ENCODE measurements around the gene ZFHX3. TPM values are rescaled to one million over a fixed set of nuclear protein-coding genes. Genes with fewer than 3 reads are reported as not detected.

The ZFHX3 gene
- polyA plus RNA-seq, 1 donor (not counting 4 experiments of a cell fraction or from before 2014, with no cell fraction given): 1.2 TPM

DNA sequence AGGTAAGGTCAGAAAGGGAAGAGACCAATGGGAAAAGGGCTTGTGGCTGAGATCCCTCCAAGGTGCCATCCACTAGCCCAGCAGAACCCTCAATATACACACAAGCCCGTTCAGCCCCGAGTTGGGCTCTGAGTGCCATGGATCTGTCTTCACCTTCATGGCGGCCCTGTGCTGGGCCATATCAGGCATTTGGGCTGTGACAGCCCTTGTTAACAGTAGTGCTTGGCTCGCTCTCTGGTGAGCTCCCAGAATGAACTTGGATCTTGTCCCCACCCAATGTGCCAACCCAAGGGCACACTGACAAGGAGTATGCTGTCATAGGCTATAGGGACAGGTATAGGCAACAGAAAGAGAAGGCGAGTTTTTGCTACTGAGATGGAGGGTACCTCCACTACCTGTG, 182.7 kb downstream of the ZFHX3 start:
- Histone ChIP-seq H3K79me2 (ENCODE audit: control insufficient read depth, insufficient read depth, low read length) (no peaks in the 10 kb centered on the region), H3K36me3 (ENCODE audit: control insufficient read depth in 2 of 2, extremely low read depth in 1 of 2, insufficient read depth in 2 of 2, low read length in 2 of 2) (no peaks in the 10 kb centered on the region), H3K27me3 (ENCODE audit: control insufficient read depth, extremely low read depth, insufficient read depth, low read length) (no peaks in the 10 kb centered on the region), H3K9me3 (ENCODE audit: control insufficient read depth, low read depth, low read length) (no peaks in the 10 kb centered on the region), H3K9me1 (ENCODE audit: control insufficient read depth, extremely low read depth, insufficient read depth, low read length) (no peaks in the 10 kb centered on the region), H3K4me3 (ENCODE audit: control insufficient read depth in 2 of 3, extremely low read depth in 1 of 3, insufficient read depth in 2 of 3, low read depth in 1 of 3, low read length in 3 of 3) (no peak overlapping the region), H3K4me1 (ENCODE audit: control insufficient read depth, extremely low read depth, insufficient read depth, low read length) (no peaks in the 10 kb centered on the region), H3K4me2 (ENCODE audit: control insufficient read depth, extremely low read depth, insufficient read depth, low read depth, low read length) (no peak overlapping the region), H4K20me1 (ENCODE audit: control insufficient read depth, extremely low read depth, insufficient read depth, low read length) (no peaks in the 10 kb centered on the region), H3K9ac (ENCODE audit: control insufficient read depth, extremely low read depth, insufficient read depth, low read length) (no peak overlapping the region), H3K27ac (ENCODE audit: control insufficient read depth, insufficient read depth, low read length) (no peak overlapping the region), H2AFZ (ENCODE audit: control insufficient read depth, low read length) (no peak overlapping the region)
- DNase-seq (ENCODE audit: low read depth, low spot score) (no peak), FAIRE-seq (no peak)
- TF ChIP-seq EZH2 (IDR thresholded peaks at IDR 0.05; ENCODE audit: low read length): no peak
- TF ChIP-seq, protein P1, sequence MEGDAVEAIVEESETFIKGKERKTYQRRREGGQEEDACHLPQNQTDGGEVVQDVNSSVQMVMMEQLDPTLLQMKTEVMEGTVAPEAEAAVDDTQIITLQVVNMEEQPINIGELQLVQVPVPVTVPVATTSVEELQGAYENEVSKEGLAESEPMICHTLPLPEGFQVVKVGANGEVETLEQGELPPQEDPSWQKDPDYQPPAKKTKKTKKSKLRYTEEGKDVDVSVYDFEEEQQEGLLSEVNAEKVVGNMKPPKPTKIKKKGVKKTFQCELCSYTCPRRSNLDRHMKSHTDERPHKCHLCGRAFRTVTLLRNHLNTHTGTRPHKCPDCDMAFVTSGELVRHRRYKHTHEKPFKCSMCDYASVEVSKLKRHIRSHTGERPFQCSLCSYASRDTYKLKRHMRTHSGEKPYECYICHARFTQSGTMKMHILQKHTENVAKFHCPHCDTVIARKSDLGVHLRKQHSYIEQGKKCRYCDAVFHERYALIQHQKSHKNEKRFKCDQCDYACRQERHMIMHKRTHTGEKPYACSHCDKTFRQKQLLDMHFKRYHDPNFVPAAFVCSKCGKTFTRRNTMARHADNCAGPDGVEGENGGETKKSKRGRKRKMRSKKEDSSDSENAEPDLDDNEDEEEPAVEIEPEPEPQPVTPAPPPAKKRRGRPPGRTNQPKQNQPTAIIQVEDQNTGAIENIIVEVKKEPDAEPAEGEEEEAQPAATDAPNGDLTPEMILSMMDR (optimal IDR thresholded peaks at IDR 0.05 in 1 of 3, IDR thresholded peaks at IDR 0.05 in 1 of 3, conservative IDR thresholded peaks at IDR 0.05 in 1 of 3; ENCODE audit: extremely low read depth in 1 of 3, insufficient read depth in 2 of 3, low read length in 3 of 3): no peak
- dilution Hi-C loops (cut with MboI; ENCODE audit: extremely low pct_ligation_motif_present, low sequenced_read_pairs): no loop called here

DNA sequence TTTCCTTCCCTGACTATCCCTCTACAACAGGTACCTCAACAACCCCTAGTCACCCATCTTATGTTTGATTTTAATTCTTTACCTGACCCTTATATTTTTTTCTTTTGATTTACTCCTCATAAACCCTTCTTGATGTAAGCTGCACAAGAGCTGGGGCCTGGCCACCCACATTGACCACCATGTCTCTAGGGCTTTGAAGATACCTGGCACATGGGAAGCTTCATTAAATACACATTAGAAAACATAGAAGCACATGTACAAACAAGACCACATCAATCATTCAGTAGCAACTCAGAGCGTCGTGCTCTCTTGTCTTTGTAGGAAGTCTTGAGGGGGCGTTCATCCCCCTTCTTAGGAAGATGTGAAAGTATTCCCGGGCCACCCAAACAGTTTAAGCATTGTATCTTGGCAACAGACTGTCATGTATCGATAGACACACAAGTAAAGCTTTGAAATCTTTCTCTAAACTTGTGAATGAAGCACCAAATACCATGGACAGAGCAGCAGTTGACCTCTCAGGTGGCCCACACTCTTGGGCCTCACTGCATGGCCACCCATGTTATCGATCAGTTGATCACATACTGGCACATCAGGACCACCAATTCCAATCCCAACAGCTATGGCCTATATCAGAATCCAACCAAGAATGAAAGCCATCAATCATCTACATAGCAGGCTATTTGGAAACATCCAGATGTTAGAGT, 183.6 kb downstream of the ZFHX3 start:
- Histone ChIP-seq H3K9me1 (ENCODE audit: control insufficient read depth, extremely low read depth, insufficient read depth, low read length) (no peaks in the 10 kb centered on the region), H3K27ac (ENCODE audit: control insufficient read depth, insufficient read depth, low read length) (no peak overlapping the region), H2AFZ (ENCODE audit: control insufficient read depth, low read length) (no peak overlapping the region), H3K9ac (ENCODE audit: control insufficient read depth, extremely low read depth, insufficient read depth, low read length) (no peak overlapping the region), H3K9me3 (ENCODE audit: control insufficient read depth, low read depth, low read length) (no peaks in the 10 kb centered on the region), H4K20me1 (ENCODE audit: control insufficient read depth, extremely low read depth, insufficient read depth, low read length) (no peaks in the 10 kb centered on the region), H3K36me3 (ENCODE audit: control insufficient read depth in 2 of 2, extremely low read depth in 1 of 2, insufficient read depth in 2 of 2, low read length in 2 of 2) (no peaks in the 10 kb centered on the region), H3K27me3 (ENCODE audit: control insufficient read depth, extremely low read depth, insufficient read depth, low read length) (no peaks in the 10 kb centered on the region), H3K4me1 (ENCODE audit: control insufficient read depth, extremely low read depth, insufficient read depth, low read length) (no peaks in the 10 kb centered on the region), H3K4me3 (ENCODE audit: control insufficient read depth in 2 of 3, extremely low read depth in 1 of 3, insufficient read depth in 2 of 3, low read depth in 1 of 3, low read length in 3 of 3) (no peak overlapping the region), H3K4me2 (ENCODE audit: control insufficient read depth, extremely low read depth, insufficient read depth, low read depth, low read length) (no peak overlapping the region), H3K79me2 (ENCODE audit: control insufficient read depth, insufficient read depth, low read length) (no peaks in the 10 kb centered on the region)
- no peak for TF ChIP-seq EZH2 (IDR thresholded peaks at IDR 0.05; ENCODE audit: low read length)
- TF ChIP-seq, protein P1 (optimal IDR thresholded peaks at IDR 0.05 in 1 of 3, IDR thresholded peaks at IDR 0.05 in 1 of 3, conservative IDR thresholded peaks at IDR 0.05 in 1 of 3; ENCODE audit: extremely low read depth in 1 of 3, insufficient read depth in 2 of 3, low read length in 3 of 3): no peak
- dilution Hi-C loops (cut with MboI; ENCODE audit: extremely low pct_ligation_motif_present, low sequenced_read_pairs): no loop called here
- no peak for DNase-seq (ENCODE audit: low read depth, low spot score)
- FAIRE-seq: no peak
